Kidney epithelial cell (primary cell): ENCODE measurements around the gene RTN4IP1. TPM values are rescaled to one million over a fixed set of nuclear protein-coding genes. Genes with fewer than 3 reads are reported as not detected.

Experiments
- DNase-seq: peaks from one replicate; pipeline ENCODE4 v3.0.0-alpha.2; 2010; ENCODE audit warnings: low read depth
- H3K27me3 ChIP-seq: 2 replicates; pipeline ENCODE4 v1.6.0; 2011; ENCODE audit warnings: low read length; ENCODE audit not compliant: control insufficient read depth, insufficient read depth
- H3K36me3 ChIP-seq: 2 replicates; pipeline ENCODE4 v1.5.1; 2011; ENCODE audit warnings: low read length; ENCODE audit not compliant: control insufficient read depth, insufficient read depth
- H3K4me3 ChIP-seq: 2 replicates; pipeline ENCODE4 v1.5.1; 2011; ENCODE audit warnings: low read depth, mild to moderate bottlenecking, control low read depth, low read length
- CTCF ChIP-seq: IDR thresholded peaks from 2 replicates; pipeline ENCODE4 v1.5.1; 2011; ENCODE audit warnings: mild to moderate bottlenecking, moderate library complexity, low read length, control low read depth, inconsistent platforms; ENCODE audit not compliant: insufficient read depth, poor library complexity, severe bottlenecking
- total RNA-seq: library from RNA; depleted of rRNA; stranded (reverse); fragments of >200 nt; gene quantifications from 2 replicates; pipeline ENCODE4 v1.2.3, GENCODE V29; 2015

RTN4IP1 gene
- total RNA-seq: 6.8 and 8.2 TPM in 2 replicates

- Histone ChIP-seq H3K4me3 (peak within 1 kb of the TSS; percentile 67), H3K36me3 (no peaks in the 10 kb centered on the region), H3K27me3 (no peaks in the 10 kb centered on the region)
- TF ChIP-seq CTCF: no peak
- DNase-seq: peak; percentile 65
Observed at GRCh38 chr6:106629103-106629858, at the start of gene RTN4IP1, which contains the start of gene QRSL1. Gene RTN4IP1, minus strand, starts transcription at chr6:106629498. Its CDS starts 477 bp downstream, at chr6:106629021. Gene QRSL1, plus strand, starts transcription at chr6:106629578. Its CDS starts 104 bp downstream, at chr6:106629682.

GRCh38 chr6:106677282-106677681 is 48.0 kb upstream of the RTN4IP1 start:
- DNase-seq: no peak
- Histone ChIP-seq H3K4me3 (no peak overlapping the region), H3K36me3 (no peaks in the 10 kb centered on the region), H3K27me3 (no peaks in the 10 kb centered on the region)
- no peak for TF ChIP-seq CTCF

GRCh38 chr6:106674541-106675229 is 45.4 kb upstream of the RTN4IP1 start:
- TF ChIP-seq CTCF: no peak
- no peak for DNase-seq
- no peaks in the 10 kb centered on the region for H3K36me3 ChIP-seq

GRCh38 chr6:106671651-106672050 is 42.4 kb upstream of the RTN4IP1 start:
- Histone ChIP-seq H3K36me3 (no peaks in the 10 kb centered on the region), H3K27me3 (no peaks in the 10 kb centered on the region), H3K4me3 (no peak overlapping the region)
- DNase-seq: no peak
- TF ChIP-seq CTCF: no peak

More at GRCh38 chr6:106674541-106675229, 45.4 kb upstream of the RTN4IP1 start:
- Histone ChIP-seq H3K4me3 (no peak overlapping the region), H3K27me3 (no peaks in the 10 kb centered on the region)

GRCh38 chr6:106670236-106670635 is 40.9 kb upstream of the RTN4IP1 start:
- TF ChIP-seq CTCF: no peak
- Histone ChIP-seq H3K27me3 (no peaks in the 10 kb centered on the region), H3K36me3 (no peaks in the 10 kb centered on the region), H3K4me3 (no peak overlapping the region)
- DNase-seq: no peak

GRCh38 chr6:106667022-106667402 is 37.7 kb upstream of the RTN4IP1 start:
- no peaks in the 10 kb centered on the region for H3K27me3 ChIP-seq
- TF ChIP-seq CTCF: no peak
- H3K36me3 ChIP-seq: no peaks in the 10 kb centered on the region
- DNase-seq: no peak
- H3K4me3 ChIP-seq: no peak overlapping the region
